ENCODE results near the gene C5orf15. TPM values are rescaled to one million over a fixed set of nuclear protein-coding genes. Genes with fewer than 3 reads are reported as not detected.

The C5orf15 gene
- total RNA-seq, 1 experiment from 2014 or later: 28.8 TPM

DNA sequence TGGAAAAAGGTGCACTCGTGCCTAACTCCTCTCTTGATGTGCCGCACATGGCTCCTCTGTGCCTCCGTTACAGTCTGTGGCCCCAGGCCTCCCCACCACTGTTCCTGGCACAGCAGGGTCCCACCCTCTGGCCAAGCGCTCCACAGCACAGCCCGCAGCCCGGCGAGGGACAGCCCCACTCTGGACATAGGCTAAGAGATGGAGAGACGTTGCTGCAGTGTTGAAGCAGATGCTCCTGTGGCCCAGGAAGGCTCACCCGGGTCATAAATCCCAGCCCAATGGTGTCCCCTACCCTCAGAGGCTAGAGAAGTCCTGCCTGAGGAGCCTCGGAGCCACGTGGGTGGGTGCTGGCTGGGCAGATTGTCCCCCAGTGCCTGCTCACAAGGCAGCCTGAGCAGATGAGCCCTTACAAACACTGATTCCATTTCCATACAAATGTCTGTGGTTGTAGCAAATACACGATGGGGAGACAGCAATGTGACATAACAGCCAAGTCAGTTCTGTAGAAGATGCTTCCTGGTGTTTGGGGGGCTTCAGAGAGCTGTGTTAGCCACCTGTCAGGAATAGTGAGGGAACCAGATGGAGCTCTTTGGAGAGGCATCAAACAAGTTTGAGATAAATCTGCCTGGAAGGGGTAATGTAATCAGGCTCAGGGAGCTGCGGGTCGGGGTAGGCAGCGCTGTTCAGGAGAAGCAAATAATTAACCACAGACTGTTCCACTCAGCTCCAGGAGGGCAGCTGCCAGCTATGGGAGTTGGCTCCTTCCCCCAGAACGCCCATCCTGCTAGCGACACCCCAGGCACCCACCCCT lies 41.7 kb downstream of the C5orf15 start:
- ChIA-PET RAD21 (ENCODE audit: low non-redundant PET in 1 of 2, low total read pairs in 2 of 2, uncharacterized antibody in 2 of 2, unreplicated experiment in 2 of 2) (no interaction called here), POLR2A (no interaction called here), CTCF (no interaction called here)
- BruUV-seq (replicated peaks): no TSS peak
- H3K4me3 ChIP-seq (replicated peaks in 1 of 2; ENCODE audit: low read depth in 1 of 2, low read length in 2 of 2): no peak overlapping the region
- peaks cover 13% of the 10 kb centered on the region for H3K27me3 ChIP-seq (ENCODE audit: insufficient read depth, low read length)
- DNase-seq (ENCODE audit: low read depth, low spot score) (no peak), ATAC-seq (no peak)
- intact Hi-C loops (cut with micrococcal nuclease): no loop called here
- no peaks in the 10 kb centered on the region for H3K79me2 ChIP-seq (ENCODE audit: insufficient read depth, low read length)
- H3K4me2 ChIP-seq (ENCODE audit: low read length): no peak overlapping the region
- H3K9me3 ChIP-seq (ENCODE audit: control insufficient read depth in 1 of 2, insufficient read depth in 1 of 2, low read depth in 1 of 2, low read length in 2 of 2): no peaks in the 10 kb centered on the region
- TF ChIP-seq, protein P1, sequence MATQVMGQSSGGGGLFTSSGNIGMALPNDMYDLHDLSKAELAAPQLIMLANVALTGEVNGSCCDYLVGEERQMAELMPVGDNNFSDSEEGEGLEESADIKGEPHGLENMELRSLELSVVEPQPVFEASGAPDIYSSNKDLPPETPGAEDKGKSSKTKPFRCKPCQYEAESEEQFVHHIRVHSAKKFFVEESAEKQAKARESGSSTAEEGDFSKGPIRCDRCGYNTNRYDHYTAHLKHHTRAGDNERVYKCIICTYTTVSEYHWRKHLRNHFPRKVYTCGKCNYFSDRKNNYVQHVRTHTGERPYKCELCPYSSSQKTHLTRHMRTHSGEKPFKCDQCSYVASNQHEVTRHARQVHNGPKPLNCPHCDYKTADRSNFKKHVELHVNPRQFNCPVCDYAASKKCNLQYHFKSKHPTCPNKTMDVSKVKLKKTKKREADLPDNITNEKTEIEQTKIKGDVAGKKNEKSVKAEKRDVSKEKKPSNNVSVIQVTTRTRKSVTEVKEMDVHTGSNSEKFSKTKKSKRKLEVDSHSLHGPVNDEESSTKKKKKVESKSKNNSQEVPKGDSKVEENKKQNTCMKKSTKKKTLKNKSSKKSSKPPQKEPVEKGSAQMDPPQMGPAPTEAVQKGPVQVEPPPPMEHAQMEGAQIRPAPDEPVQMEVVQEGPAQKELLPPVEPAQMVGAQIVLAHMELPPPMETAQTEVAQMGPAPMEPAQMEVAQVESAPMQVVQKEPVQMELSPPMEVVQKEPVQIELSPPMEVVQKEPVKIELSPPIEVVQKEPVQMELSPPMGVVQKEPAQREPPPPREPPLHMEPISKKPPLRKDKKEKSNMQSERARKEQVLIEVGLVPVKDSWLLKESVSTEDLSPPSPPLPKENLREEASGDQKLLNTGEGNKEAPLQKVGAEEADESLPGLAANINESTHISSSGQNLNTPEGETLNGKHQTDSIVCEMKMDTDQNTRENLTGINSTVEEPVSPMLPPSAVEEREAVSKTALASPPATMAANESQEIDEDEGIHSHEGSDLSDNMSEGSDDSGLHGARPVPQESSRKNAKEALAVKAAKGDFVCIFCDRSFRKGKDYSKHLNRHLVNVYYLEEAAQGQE (IDR thresholded peaks at IDR 0.05; ENCODE audit: low read depth): no peak
- TF ChIP-seq CEBPB (IDR thresholded peaks at IDR 0.05; ENCODE audit: low read depth) (no peak), ZNF274 (IDR thresholded peaks at IDR 0.05; ENCODE audit: low read depth, low read length) (no peak), SIN3A (IDR thresholded peaks at IDR 0.05; ENCODE audit: low read depth) (no peak), POLR2AphosphoS5 (IDR thresholded peaks at IDR 0.05; ENCODE audit: low read depth, low read length) (no peak)
- H3K36me3 ChIP-seq (ENCODE audit: control insufficient read depth in 1 of 2, insufficient read depth in 2 of 2, low read length in 2 of 2): no peaks in the 10 kb centered on the region
- no peak overlapping the region for H3K9ac ChIP-seq (ENCODE audit: low read length)
- H3K27ac ChIP-seq (ENCODE audit: low read depth, low read length): no peak overlapping the region
- no peaks in the 10 kb centered on the region for H3K9me2 ChIP-seq (ENCODE audit: insufficient read depth)
- no peaks in the 10 kb centered on the region for H3K4me1 ChIP-seq (ENCODE audit: control insufficient read depth in 1 of 2, insufficient read depth in 2 of 2, low read length in 2 of 2)
- no peak overlapping the region for H2AFZ ChIP-seq (ENCODE audit: low read depth, low read length, poor library complexity, severe bottlenecking)
- H4K20me1 ChIP-seq (ENCODE audit: insufficient read depth): no peaks in the 10 kb centered on the region

Data from HCT116 (cell line).